ENCODE results near the gene SETD1B. TPM values are rescaled to one million over a fixed set of nuclear protein-coding genes. Genes with fewer than 3 reads are reported as not detected.

SETD1B gene
- total and polyA plus RNA-seq, 2 donors (not counting 3 experiments of a cell fraction or from before 2014, with no cell fraction given): 2.6 to 27.0 TPM

DNA sequence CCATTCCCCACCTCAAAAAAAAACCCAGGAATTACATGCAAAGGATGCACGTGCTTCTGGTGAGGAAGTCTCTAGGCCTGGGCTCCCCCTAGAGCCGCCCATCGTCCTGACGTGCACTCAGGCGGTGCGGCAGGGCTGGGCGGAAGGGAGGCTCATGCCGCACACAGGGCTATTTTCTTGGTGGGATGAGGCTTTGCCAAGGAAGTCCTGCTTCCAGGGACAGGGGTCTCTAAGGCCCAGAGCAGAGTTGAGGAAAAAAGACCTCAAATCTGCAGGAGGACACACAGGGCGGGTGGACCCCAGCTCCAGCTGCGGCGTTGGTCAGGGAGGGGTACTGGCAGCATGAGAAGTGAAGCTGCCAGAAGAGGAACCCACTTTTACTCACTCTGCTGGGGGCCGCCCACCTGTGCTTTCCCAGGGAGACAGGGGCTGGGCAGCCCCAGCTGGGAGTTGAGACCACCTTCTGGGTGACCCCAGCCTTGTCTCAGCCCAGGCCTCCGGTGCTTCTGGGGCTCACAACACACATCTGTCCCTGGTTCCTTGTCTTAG, 14.5 kb upstream of the SETD1B start:
- BruUV-seq (replicated peaks): no TSS peak
- Histone ChIP-seq H2AFZ (ENCODE audit: low read depth, low read length) (no peak overlapping the region), H3K4me2 (ENCODE audit: insufficient read depth, low read length) (no peak overlapping the region), H3K27ac (ENCODE audit: insufficient read depth, low read depth, low read length) (no peak overlapping the region), H3K27me3 (ENCODE audit: control insufficient read depth in 2 of 2, insufficient read depth in 2 of 2, low read length in 2 of 2) (no peaks in the 10 kb centered on the region), H3K9ac (replicated peaks; ENCODE audit: extremely low read depth, insufficient read depth, low read length) (no peak overlapping the region), H3K4me3 (replicated peaks in 1 of 3; ENCODE audit: insufficient read depth in 1 of 3, low read depth in 1 of 3, low read length in 3 of 3) (no peak overlapping the region), H3K36me3 (ENCODE audit: control insufficient read depth in 2 of 2, extremely low read depth in 1 of 2, insufficient read depth in 2 of 2, low read length in 2 of 2) (no peaks in the 10 kb centered on the region), H3K4me1 (ENCODE audit: control insufficient read depth, extremely low read depth, insufficient read depth, low read length) (peaks cover 26% of the 10 kb centered on the region), H3K79me2 (ENCODE audit: control insufficient read depth, insufficient read depth, low read length) (no peaks in the 10 kb centered on the region), H4K20me1 (replicated peaks; ENCODE audit: control insufficient read depth, extremely low read depth, insufficient read depth, low read length) (no peaks in the 10 kb centered on the region), H3K9me3 (replicated peaks; ENCODE audit: control insufficient read depth, insufficient read depth, low read length) (no peaks in the 10 kb centered on the region), H3K9me1 (replicated peaks; ENCODE audit: control insufficient read depth, extremely low read depth, insufficient read depth, low read length) (no peaks in the 10 kb centered on the region)
- ChIA-PET CTCF (interaction anchor here (0.7 to 0.9 kb wide), 3 partner anchors 9 to 51 kb away, joined by 3 to 5 read pairs (median 3); no protein-coding TSS in a partner anchor), POLR2A (interaction anchor here (0.6 kb wide), 2 partner anchors 15 to 92 kb away, joined by 3 to 10 read pairs; no protein-coding TSS in a partner anchor)
- no peak for TF ChIP-seq MYC (IDR thresholded peaks at IDR 0.05; ENCODE audit: low read depth, low read length)
- TF ChIP-seq, protein P1, sequence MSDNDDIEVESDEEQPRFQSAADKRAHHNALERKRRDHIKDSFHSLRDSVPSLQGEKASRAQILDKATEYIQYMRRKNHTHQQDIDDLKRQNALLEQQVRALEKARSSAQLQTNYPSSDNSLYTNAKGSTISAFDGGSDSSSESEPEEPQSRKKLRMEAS (IDR thresholded peaks at IDR 0.05; ENCODE audit: insufficient read depth, insufficient read length): no peak
- no peak for TF ChIP-seq JUN (IDR thresholded peaks at IDR 0.05; ENCODE audit: borderline replicate concordance, insufficient read depth, insufficient read length, low read depth)
- TF ChIP-seq POLR2A (IDR thresholded peaks at IDR 0.05; ENCODE audit: low read depth, low read length): no peak
- TF ChIP-seq POLR2AphosphoS5 (IDR thresholded peaks at IDR 0.05; ENCODE audit: insufficient read depth, low read depth, low read length): no peak
- TF ChIP-seq EZH2 (IDR thresholded peaks at IDR 0.05; ENCODE audit: borderline replicate concordance, low read depth, low read length, severe bottlenecking): no peak
- TF ChIP-seq, protein P2, sequence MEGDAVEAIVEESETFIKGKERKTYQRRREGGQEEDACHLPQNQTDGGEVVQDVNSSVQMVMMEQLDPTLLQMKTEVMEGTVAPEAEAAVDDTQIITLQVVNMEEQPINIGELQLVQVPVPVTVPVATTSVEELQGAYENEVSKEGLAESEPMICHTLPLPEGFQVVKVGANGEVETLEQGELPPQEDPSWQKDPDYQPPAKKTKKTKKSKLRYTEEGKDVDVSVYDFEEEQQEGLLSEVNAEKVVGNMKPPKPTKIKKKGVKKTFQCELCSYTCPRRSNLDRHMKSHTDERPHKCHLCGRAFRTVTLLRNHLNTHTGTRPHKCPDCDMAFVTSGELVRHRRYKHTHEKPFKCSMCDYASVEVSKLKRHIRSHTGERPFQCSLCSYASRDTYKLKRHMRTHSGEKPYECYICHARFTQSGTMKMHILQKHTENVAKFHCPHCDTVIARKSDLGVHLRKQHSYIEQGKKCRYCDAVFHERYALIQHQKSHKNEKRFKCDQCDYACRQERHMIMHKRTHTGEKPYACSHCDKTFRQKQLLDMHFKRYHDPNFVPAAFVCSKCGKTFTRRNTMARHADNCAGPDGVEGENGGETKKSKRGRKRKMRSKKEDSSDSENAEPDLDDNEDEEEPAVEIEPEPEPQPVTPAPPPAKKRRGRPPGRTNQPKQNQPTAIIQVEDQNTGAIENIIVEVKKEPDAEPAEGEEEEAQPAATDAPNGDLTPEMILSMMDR (IDR thresholded peaks at IDR 0.05; ENCODE audit: extremely low read depth in 1 of 2, insufficient read depth in 1 of 2, low read depth in 1 of 2, low read length in 2 of 2): no peak
- no peak for TF ChIP-seq FOS (IDR thresholded peaks at IDR 0.05; ENCODE audit: borderline replicate concordance, insufficient read depth, low read length)
- TF ChIP-seq GATA2 (IDR thresholded peaks at IDR 0.05; ENCODE audit: insufficient read depth, insufficient read length, low read depth, low read length): no peak
- dilution Hi-C loops (cut with MboI; ENCODE audit: extremely low pct_ligation_motif_present, low sequenced_read_pairs): no loop called here
- DNase-seq (ENCODE audit: low read depth, low spot score): no peak
- intact Hi-C loops (cut with micrococcal nuclease): no loop called here
- FAIRE-seq: no peak

Measured in endothelial cell of umbilical vein (primary cell).